ENCODE measurements around the gene ZSCAN16. TPM values are rescaled to one million over a fixed set of nuclear protein-coding genes. Genes with fewer than 3 reads are reported as not detected.

Gene ZSCAN16
- total and polyA plus RNA-seq, 2 donors (not counting 1 experiment from before 2014, with no cell fraction given), result 5.4 to 15.4 TPM

GRCh38 chr6:28124971-28125353, 553 bp downstream of the ZSCAN16 start:
- Mint-ChIP-seq H3K27me3 (no peaks in the 10 kb centered on the region), H3K9me3 (ENCODE audit: insufficient read depth) (no peaks in the 10 kb centered on the region), H3K27ac (peak overlapping the region; percentile 92), H3K4me1 (peaks cover 31% of the 10 kb centered on the region), H3K4me3 (peak overlapping the region; percentile 98)
- no peaks in the 10 kb centered on the region for H3K9me3 ChIP-seq (ENCODE audit: control extremely low read depth in 1 of 3, control insufficient read depth in 2 of 3, insufficient read depth in 1 of 3, low read length in 2 of 3)
- TF ChIP-seq CTCF (IDR thresholded peaks at IDR 0.05) (no peak), EZH2 (IDR thresholded peaks at IDR 0.05; ENCODE audit: borderline replicate concordance, insufficient read depth, low read depth, low read length, poor library complexity, severe bottlenecking) (no peak)
- peak overlapping the region; percentile 86 for H2AFZ ChIP-seq (ENCODE audit: insufficient read depth, low read depth, low read length, poor library complexity, severe bottlenecking)
- H4K20me1 ChIP-seq (ENCODE audit: control insufficient read depth, insufficient read depth, low read length, poor library complexity, severe bottlenecking), result no peaks in the 10 kb centered on the region
- peak overlapping the region; percentile 72 for H3K9ac ChIP-seq (ENCODE audit: low read length)
- H3K27me3 ChIP-seq (replicated peaks in 1 of 4; ENCODE audit: control extremely low read depth in 1 of 4, control insufficient read depth in 3 of 4, insufficient read depth in 4 of 4, low read length in 3 of 4), result no peaks in the 10 kb centered on the region
- H3K27ac ChIP-seq (ENCODE audit: low read length in 2 of 2), result peak overlapping the region; percentile 68 to 74
- ATAC-seq (ENCODE audit: low read depth) (peak; percentile 15), DNase-seq (peak; percentile 55)
- peak overlapping the region; percentile 83 for H3K4me2 ChIP-seq (replicated peaks; ENCODE audit: low read depth, low read length, poor library complexity, severe bottlenecking)
- peaks cover 12 to 18% of the 10 kb centered on the region in 2 donors for H3K4me1 ChIP-seq (ENCODE audit: control insufficient read depth in 2 of 2, insufficient read depth in 2 of 2, low read length in 2 of 2)
- WGBS (ENCODE audit: insufficient coverage), result 10% methylated on average over 5 of the region's 6 CpGs
- H3K79me2 ChIP-seq (ENCODE audit: control insufficient read depth, insufficient read depth, low read length), result peaks cover 41% of the 10 kb centered on the region
- intact Hi-C loops (cut with micrococcal nuclease), result loop anchor here (1.0 to 5.0 kb wide), 9 partner anchors 11 to 258 kb away; partner anchors contain the start of genes ZKSCAN4, ZKSCAN8, ZSCAN26 and ZSCAN9
- peaks cover 14 to 33% of the 10 kb centered on the region in 2 experiments for H3K36me3 ChIP-seq (replicated peaks in 1 of 2; ENCODE audit: control extremely low read depth in 1 of 2, control insufficient read depth in 1 of 2, extremely low read depth in 1 of 2, insufficient read depth in 2 of 2, low read length in 1 of 2)
- CTCF ChIA-PET, result interaction anchor here (0.5 to 4.2 kb wide), 5 partner anchors 9 to 258 kb away, joined by 3 to 46 read pairs (median 5); partner anchors contain the start of gene ZKSCAN8
- H3K4me3 ChIP-seq (ENCODE audit: control extremely low read depth in 1 of 5, extremely low read depth in 1 of 5, insufficient read depth in 1 of 5, low read depth in 2 of 5, low read length in 4 of 5), result peak overlapping the region; percentile 70 to 91 (median 75)
- POLR2A ChIA-PET, result interaction anchor here (0.6 to 2.5 kb wide), 4 partner anchors 12 to 37 kb away, joined by 3 to 18 read pairs (median 14); partner anchors contain the start of gene ZKSCAN8

GRCh38 chr6:28125401-28125800, 992 bp downstream of the ZSCAN16 start:
- Mint-ChIP-seq H3K4me1 (peaks cover 31% of the 10 kb centered on the region), H3K4me3 (peak overlapping the region; percentile 98), H3K27me3 (no peaks in the 10 kb centered on the region), H3K27ac (peak overlapping the region; percentile 92), H3K9me3 (ENCODE audit: insufficient read depth) (no peaks in the 10 kb centered on the region)
- DNase-seq (peak; percentile 57), ATAC-seq (ENCODE audit: low read depth) (no peak)
- H3K4me1 ChIP-seq (ENCODE audit: control insufficient read depth in 2 of 2, insufficient read depth in 2 of 2, low read length in 2 of 2), result peaks cover 12 to 18% of the 10 kb centered on the region in 2 donors
- peak overlapping the region; percentile 83 for H3K4me2 ChIP-seq (replicated peaks; ENCODE audit: low read depth, low read length, poor library complexity, severe bottlenecking)
- H3K36me3 ChIP-seq (replicated peaks in 1 of 2; ENCODE audit: control extremely low read depth in 1 of 2, control insufficient read depth in 1 of 2, extremely low read depth in 1 of 2, insufficient read depth in 2 of 2, low read length in 1 of 2), result peaks cover 11 to 31% of the 10 kb centered on the region in 2 experiments
- ChIA-PET CTCF (interaction anchor here (1.4 to 4.2 kb wide), 3 partner anchors 15 to 257 kb away, joined by 5 to 46 read pairs (median 9); partner anchors contain the start of gene ZKSCAN8), POLR2A (interaction anchor here (2.0 to 2.5 kb wide), 3 partner anchors 12 to 20 kb away, joined by 12 to 18 read pairs (median 16); partner anchors contain the start of gene ZKSCAN8)
- WGBS (ENCODE audit: insufficient coverage), result 37% methylated on average over 4 of the region's 4 CpGs
- intact Hi-C loops (cut with micrococcal nuclease), result no loop called here
- H3K4me3 ChIP-seq (ENCODE audit: control extremely low read depth in 1 of 5, extremely low read depth in 1 of 5, insufficient read depth in 1 of 5, low read depth in 2 of 5, low read length in 4 of 5), result peak overlapping the region in 1 of 5 experiments; percentile 77
- H3K9me3 ChIP-seq (ENCODE audit: control extremely low read depth in 1 of 3, control insufficient read depth in 2 of 3, insufficient read depth in 1 of 3, low read length in 2 of 3), result no peaks in the 10 kb centered on the region
- H4K20me1 ChIP-seq (ENCODE audit: control insufficient read depth, insufficient read depth, low read length, poor library complexity, severe bottlenecking), result no peaks in the 10 kb centered on the region
- peak overlapping the region; percentile 86 for H2AFZ ChIP-seq (ENCODE audit: insufficient read depth, low read depth, low read length, poor library complexity, severe bottlenecking)
- TF ChIP-seq EZH2 (IDR thresholded peaks at IDR 0.05; ENCODE audit: borderline replicate concordance, insufficient read depth, low read depth, low read length, poor library complexity, severe bottlenecking), result no peak
- TF ChIP-seq CTCF (IDR thresholded peaks at IDR 0.05), result no peak
- no peaks in the 10 kb centered on the region for H3K27me3 ChIP-seq (replicated peaks in 1 of 4; ENCODE audit: control extremely low read depth in 1 of 4, control insufficient read depth in 3 of 4, insufficient read depth in 4 of 4, low read length in 3 of 4)
- peak overlapping the region; percentile 68 to 74 for H3K27ac ChIP-seq (ENCODE audit: low read length in 2 of 2)
- H3K9ac ChIP-seq (ENCODE audit: low read length), result peak overlapping the region; percentile 72
- H3K79me2 ChIP-seq (ENCODE audit: control insufficient read depth, insufficient read depth, low read length), result peaks cover 45% of the 10 kb centered on the region

Measured in B cell (primary cell).